ENCODE measurements around the gene SNX25.

The SNX25 gene

DNA sequence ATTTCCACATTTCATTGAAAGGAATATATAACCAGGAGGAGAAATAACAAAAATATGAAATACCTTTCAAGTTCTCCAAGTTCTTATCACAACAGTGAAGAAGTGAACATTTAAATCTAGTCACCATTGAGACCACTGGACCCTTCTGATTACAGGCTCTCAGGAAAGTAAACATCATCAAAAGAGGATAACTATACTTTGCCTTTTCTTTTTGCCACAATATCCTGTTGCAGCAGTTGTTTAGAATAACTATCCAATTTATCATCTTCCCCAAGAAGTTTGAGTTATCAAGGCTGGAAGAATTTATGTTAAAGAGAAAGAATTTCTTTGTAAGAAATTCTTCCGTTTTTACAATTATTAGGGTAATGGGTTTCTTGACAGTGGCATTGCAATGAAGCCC is 182.8 kb downstream of the SNX25 start:
- no peak for DNase-seq (ENCODE audit: low read depth)
- no peak overlapping the region for H3K4me3 ChIP-seq (ENCODE audit: low read length)
- TF ChIP-seq, protein P1, sequence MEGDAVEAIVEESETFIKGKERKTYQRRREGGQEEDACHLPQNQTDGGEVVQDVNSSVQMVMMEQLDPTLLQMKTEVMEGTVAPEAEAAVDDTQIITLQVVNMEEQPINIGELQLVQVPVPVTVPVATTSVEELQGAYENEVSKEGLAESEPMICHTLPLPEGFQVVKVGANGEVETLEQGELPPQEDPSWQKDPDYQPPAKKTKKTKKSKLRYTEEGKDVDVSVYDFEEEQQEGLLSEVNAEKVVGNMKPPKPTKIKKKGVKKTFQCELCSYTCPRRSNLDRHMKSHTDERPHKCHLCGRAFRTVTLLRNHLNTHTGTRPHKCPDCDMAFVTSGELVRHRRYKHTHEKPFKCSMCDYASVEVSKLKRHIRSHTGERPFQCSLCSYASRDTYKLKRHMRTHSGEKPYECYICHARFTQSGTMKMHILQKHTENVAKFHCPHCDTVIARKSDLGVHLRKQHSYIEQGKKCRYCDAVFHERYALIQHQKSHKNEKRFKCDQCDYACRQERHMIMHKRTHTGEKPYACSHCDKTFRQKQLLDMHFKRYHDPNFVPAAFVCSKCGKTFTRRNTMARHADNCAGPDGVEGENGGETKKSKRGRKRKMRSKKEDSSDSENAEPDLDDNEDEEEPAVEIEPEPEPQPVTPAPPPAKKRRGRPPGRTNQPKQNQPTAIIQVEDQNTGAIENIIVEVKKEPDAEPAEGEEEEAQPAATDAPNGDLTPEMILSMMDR (IDR thresholded peaks at IDR 0.05; ENCODE audit: insufficient read depth, low read depth, low read length, missing control alignments): no peak

DNA sequence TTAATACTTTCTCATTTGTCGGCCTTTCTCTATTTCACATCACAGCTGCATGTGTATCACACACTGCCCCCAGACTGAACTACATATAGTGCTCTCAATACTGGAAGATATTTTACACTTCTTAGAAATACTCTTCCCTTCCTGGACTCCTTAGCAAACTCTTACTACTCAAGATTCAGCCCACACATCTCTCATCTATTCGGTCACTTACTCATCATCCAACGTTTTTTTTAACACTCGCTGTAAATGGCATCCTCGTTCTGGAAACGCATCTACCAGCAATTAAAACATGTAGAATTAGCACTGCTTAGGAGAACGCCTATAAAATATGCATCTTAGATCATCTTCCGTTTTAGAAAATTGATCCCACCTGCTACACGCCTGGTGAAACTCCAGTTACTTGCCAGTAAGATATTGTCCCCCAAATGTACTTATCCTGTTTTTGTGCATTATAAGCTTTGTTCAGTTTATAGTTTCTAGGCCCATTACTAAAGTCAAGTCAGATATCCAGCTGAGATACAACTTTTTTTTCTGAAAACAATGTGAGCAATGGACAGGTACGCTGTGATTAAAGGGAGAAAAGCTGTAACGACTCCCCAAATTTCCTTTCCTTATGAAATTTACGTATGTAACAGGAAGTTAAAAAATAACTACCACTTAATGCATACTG is 185.3 kb downstream of the SNX25 start:
- peak overlapping the region; percentile 62 for H3K4me3 ChIP-seq (ENCODE audit: low read length)
- DNase-seq (ENCODE audit: low read depth): no peak
- TF ChIP-seq, protein P1 (IDR thresholded peaks at IDR 0.05; ENCODE audit: insufficient read depth, low read depth, low read length, missing control alignments): no peak

DNA sequence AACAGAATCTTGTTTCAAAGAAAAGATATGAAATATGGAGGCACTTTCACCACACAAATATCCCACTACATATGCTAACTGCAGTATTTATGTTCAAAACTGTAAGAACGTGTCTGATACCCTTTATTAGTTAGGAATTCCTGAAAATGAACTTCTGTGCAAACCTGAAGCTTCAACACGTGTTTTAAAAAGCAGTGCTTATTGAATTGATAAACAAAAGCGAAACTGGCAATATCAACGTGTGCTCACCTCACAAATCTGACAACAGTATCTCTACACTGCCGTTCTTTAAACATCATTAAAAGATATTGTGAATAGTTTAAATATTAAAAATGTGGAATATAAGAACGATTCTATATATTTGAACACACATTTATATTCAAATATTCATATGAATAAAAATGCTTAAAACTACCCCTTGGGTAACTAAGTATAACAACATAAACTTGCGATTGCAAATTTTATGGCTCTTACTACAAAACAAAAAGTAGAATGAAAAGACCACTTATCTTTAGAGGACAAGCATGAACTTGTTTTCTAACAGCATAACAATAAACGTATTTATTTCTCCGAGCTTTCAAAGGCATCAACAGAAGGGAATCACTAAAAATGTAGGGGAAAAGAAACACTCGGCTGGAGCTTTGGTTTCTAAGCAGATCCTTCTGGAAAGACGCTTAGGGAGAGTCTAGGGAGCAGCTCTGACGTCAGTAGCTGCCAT is 186.0 kb downstream of the SNX25 start, which contains the start of gene LRP2BP:
Gene LRP2BP, minus strand, starts transcription at position 687 of the 718 bp plus-strand sequence. CDS start 17,738 bp downstream, outside the sequence.
- no peak for DNase-seq (ENCODE audit: low read depth)
- peak within 1 kb of the TSS; percentile 65 for H3K4me3 ChIP-seq (ENCODE audit: low read length)
- TF ChIP-seq, protein P1 (IDR thresholded peaks at IDR 0.05; ENCODE audit: insufficient read depth, low read depth, low read length, missing control alignments): no peak

DNA sequence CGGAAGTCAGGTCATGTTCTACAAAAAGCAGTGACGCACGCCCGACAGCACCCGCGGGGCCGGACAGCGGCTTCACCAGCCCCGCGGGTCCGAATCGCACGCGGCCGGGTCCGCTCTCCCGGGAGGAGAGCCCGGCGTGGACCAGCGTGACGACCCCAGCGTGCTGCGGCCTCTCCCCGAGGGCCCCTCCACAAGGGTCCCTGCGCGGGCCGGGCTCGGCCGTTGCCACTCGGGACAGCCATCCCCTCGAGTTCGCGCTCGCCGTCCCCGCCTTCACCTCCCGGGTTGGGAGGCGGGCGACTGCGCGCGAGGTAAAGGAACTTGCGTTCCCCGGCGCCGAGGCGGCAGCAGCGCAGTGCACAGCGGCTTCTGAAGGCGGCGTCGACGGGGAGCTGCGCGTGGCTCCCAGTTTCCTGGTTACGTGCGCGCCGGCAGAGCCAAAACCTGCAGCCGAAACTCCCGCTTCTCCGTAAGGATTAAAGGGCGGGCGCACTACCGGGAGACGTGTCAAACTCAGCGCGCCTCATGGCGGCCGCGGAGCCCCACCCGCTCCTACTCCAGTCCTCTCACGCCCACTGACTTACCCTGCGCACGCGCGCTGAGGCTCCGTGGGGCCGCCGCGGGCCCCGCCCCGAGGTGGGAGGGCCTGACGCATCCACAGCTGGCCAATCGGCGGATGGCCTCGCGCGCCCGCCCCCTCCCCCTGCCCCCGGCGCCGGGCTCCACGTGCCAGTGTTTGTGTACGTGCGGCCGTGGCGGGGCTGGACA is 186.7 kb downstream of the SNX25 start:
- TF ChIP-seq, protein P1 (IDR thresholded peaks at IDR 0.05; ENCODE audit: insufficient read depth, low read depth, low read length, missing control alignments): no peak
- peak; percentile 99 for DNase-seq (ENCODE audit: low read depth)
- H3K4me3 ChIP-seq (ENCODE audit: low read length): peak overlapping the region; percentile 65

DNA sequence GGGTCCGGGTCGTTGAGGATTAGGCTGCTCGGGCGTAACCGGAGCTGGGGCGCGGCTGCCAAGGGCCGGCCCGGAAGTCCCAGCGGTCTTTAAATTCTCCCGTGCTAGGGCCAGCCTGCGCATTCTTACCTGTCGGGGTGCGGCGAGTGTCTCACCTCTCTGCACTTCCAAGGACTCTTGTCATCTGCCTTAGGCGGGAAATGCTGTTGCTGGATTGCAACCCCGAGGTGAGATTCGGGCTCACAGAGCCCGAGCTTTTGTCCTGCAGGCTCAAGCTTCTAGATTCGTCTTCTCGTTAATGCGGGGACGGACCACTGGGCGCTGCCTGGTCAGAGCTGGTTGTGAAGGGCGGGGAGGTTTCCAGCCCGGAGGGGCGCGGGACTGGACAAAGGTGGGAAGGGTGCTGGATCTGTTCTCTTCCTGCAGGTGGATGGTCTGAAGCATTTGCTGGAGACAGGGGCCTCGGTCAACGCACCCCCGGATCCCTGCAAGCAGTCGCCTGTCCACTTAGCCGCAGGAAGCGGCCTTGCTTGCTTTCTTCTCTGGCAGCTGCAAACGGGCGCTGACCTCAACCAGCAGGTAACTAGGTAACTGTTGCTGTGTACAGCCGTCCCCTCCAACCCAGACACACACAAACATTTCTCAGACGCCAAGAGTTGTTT is 187.5 kb downstream of the SNX25 start, which contains the start of gene ANKRD37:
Gene ANKRD37, plus strand, starts transcription at position 118 of the 662 bp plus-strand sequence. Its CDS starts 83 bp downstream, at position 201.
- H3K4me3 ChIP-seq (ENCODE audit: low read length): peak within 1 kb of the TSS; percentile 65
- DNase-seq (ENCODE audit: low read depth): peak; percentile 65
- TF ChIP-seq, protein P1 (IDR thresholded peaks at IDR 0.05; ENCODE audit: insufficient read depth, low read depth, low read length, missing control alignments): no peak

DNA sequence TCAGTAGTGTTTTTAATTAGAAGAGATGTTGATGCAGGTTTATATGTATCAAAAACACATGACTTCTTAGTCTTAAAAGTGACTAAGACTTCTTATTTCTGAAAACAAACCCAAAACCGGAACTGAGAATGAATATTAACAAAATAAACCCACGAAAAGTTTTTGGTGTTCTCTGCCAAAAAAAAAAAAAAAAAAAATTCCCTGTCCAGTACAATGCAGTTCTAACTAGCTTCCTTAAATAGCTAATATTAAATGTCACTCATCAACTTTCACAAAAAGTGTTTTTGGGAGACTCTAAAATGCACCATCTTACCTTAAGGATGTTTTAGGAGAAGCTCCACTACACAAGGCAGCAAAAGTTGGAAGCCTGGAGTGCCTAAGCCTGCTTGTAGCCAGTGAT is 189.2 kb downstream of the SNX25 start:
- no peak for DNase-seq (ENCODE audit: low read depth)
- H3K4me3 ChIP-seq (ENCODE audit: low read length): no peak overlapping the region
- TF ChIP-seq, protein P1 (IDR thresholded peaks at IDR 0.05; ENCODE audit: insufficient read depth, low read depth, low read length, missing control alignments): no peak

Data from epithelial cell of esophagus (primary cell).